ENCODE data around the gene CHL1.
"Not testable (repeated sequence)": the region's sequence is repeated elsewhere in the genome, so short reads cannot be mapped to it uniquely, and the experiment has no call there.

The CHL1 gene

GRCh38 chr3:331881-332280, 135.3 kb downstream of the CHL1 start:
- DNase-seq (ENCODE audit: low read depth, low spot score): no peak

- DNase-seq (ENCODE audit: low read depth, low spot score): no peak
Observed at GRCh38 chr3:332701-333100, 136.1 kb downstream of the CHL1 start.

DNA sequence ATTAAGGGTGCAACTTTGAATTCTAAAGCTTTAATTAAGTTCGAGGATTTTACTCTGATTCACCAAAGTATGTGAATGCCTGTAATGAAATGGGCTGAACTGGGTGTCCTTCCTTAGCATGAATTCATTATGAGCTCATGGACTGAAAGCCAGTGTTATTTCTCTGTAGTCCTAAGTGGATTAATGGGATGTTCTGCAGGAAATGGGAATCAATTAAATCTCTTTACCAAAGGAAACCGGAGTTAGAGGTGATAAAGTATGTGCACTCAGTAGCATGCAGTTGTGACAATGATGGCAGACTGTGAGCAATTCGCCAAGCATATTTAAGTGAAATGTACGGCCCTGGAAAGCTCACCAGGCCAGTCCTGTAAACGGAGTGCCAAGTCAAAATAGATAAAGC, 138.7 kb downstream of the CHL1 start:
- DNase-seq (ENCODE audit: low read depth, low spot score): no peak

GRCh38 chr3:339351-339750, 142.8 kb downstream of the CHL1 start:
- DNase-seq (ENCODE audit: low read depth, low spot score): no peak

DNA sequence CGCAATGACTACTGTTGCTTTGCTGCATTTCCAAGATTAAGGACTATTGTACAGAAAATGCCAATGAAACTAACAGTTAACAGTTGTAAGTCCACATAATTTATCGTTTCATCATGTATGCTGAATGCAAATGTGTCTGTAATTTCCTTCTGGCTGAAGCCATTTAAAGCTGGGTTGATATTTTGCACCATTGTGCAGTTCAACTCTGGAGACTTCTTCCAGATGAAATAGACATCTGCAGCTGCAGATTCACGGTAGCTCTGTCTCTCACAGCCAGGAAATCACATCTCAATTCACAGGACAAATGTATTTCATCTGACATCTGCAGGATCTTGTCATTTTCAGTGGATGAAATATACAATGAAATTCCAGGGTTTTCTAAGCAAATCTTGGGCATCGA, 145.4 kb downstream of the CHL1 start:
- DNase-seq (ENCODE audit: low read depth, low spot score): no peak

GRCh38 chr3:346186-346585, 149.6 kb downstream of the CHL1 start:
- DNase-seq (ENCODE audit: low read depth, low spot score): no peak

DNA sequence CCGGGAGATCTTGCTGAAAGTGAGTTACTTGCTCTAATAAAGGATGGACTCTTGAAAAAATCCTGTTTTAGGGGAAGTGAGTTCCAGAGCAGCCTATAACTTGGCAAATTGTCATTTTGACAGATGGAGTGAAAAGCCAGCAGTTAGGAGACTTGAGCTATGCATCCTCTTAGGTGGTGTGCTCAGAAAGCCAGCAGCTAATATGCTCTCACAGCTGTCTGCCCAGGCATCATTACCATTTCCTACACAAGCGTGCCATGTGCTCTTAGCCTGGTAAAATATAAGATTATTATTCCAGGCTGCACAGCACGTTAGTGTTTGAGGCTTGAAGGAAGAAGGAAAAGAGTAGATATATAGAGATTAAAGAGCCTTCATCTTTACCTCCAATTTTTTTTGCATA, 151.0 kb downstream of the CHL1 start:
- no peak for DNase-seq (ENCODE audit: low read depth, low spot score)

DNA sequence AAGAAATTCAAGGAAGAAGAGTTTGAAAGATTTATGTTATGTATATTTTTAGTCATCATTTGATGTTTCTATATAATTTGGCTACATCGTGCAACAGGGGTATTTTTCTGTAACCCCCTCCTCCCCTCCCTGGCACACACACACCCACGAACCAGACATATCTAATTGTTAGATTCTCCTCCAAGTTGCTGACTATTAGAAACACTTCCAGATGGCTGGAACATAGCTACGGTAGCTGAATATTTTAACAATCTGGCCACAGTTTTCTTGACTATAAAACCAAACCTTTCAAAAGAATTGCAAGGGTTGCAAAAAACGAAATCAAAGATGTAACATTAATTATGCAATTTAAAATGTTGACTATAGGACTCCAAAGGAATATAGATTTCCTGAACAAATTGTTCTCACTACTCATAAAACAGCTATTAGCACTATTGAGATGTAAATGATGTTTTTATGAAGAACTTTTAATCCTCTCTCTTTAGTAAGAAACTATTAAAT, 154.4 kb downstream of the CHL1 start:
- no peak for DNase-seq (ENCODE audit: low read depth, low spot score)

GRCh38 chr3:352599-352998, 156.0 kb downstream of the CHL1 start:
- no peak for DNase-seq (ENCODE audit: low read depth, low spot score)

- DNase-seq (ENCODE audit: low read depth, low spot score): no peak
Observed at GRCh38 chr3:353191-353739, 156.7 kb downstream of the CHL1 start.

GRCh38 chr3:354432-354831, 157.9 kb downstream of the CHL1 start:
- no peak for DNase-seq (ENCODE audit: low read depth, low spot score)

DNA sequence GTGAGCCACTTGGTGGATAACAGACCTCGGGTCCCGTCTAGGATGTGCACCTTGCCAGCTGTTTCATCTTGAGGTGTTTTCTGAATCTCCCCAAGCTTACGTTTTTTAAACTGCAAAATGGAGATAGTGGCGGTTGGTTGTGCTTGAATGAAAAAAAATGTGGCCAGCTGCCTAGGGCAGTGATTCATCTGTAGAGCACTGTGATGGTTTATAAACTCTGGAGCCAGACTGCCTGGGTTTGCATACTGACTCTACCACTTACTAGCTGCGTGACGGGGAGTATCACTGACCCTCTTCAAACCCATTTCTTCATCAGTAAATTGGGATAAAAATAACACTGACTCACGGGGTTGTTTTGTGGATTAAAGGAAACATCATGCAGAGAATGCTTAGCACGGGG, 159.1 kb downstream of the CHL1 start:
- DNase-seq (ENCODE audit: low read depth, low spot score): no peak

DNA sequence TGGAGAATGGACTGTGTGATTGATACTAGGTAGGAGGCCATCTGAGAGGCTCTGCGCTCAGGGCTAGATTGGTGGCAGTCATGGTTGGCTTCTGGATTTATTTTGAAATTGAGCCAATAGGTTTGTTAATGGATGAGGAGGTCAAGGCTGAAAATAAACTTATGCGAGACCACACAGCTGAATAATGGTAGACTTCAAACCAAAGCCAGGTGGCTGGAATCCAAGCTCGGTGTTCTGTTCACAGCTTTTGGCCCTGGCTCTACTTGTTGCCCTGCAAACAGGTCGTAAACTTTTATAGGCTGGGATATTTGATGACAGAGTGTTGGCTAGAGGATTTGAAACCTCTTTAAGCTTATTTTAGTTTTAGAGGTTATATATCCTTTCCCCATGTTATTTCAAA, 160.4 kb downstream of the CHL1 start:
- DNase-seq (ENCODE audit: low read depth, low spot score): no peak

- no peak for DNase-seq (ENCODE audit: low read depth, low spot score)
Observed at GRCh38 chr3:359672-360071, 163.1 kb downstream of the CHL1 start.

GRCh38 chr3:362681-363338, 166.2 kb downstream of the CHL1 start:
- no peak for DNase-seq (ENCODE audit: low read depth, low spot score)

GRCh38 chr3:364287-364686, 167.7 kb downstream of the CHL1 start:
- no peak for DNase-seq (ENCODE audit: low read depth, low spot score)

DNA sequence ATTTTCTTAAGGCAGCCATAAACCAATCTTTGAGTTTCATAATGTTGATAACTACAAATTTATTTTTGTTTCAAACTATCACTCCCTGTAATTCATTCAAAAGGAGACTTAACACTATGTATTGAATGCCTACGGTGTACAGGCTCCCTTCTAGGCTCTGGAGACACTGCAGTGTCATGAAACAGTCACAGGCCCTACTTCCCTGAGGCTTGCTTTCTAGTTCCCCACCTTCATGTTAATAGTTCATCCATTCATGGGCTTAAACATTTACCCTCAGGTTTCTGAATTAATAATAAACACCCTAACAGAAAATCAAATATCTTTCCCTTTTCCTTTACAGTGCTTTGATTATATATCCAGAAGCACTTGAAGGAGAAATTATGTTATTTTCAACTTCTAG, 168.7 kb downstream of the CHL1 start:
- no peak for DNase-seq (ENCODE audit: low read depth, low spot score)

DNA sequence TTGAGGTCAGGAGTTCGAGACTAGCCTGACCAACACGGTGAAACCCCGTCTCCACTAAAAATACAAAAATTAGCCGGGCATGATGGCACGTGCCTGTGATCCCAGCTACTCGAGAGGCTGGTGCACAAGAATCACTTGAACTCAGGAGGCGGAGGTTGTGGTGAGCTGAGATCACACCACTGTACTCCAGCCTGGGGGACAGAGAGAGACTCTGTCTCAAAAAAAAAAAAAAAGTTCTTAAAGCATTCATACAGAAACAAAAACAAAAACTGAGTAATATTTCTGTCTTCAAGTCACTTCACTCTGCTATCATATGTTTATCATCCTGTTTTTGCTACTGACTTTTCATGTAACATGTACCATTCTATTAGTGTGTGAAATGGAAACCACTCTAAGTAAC, 169.7 kb downstream of the CHL1 start:
- DNase-seq (ENCODE audit: low read depth, low spot score): not testable (repeated sequence)

DNA sequence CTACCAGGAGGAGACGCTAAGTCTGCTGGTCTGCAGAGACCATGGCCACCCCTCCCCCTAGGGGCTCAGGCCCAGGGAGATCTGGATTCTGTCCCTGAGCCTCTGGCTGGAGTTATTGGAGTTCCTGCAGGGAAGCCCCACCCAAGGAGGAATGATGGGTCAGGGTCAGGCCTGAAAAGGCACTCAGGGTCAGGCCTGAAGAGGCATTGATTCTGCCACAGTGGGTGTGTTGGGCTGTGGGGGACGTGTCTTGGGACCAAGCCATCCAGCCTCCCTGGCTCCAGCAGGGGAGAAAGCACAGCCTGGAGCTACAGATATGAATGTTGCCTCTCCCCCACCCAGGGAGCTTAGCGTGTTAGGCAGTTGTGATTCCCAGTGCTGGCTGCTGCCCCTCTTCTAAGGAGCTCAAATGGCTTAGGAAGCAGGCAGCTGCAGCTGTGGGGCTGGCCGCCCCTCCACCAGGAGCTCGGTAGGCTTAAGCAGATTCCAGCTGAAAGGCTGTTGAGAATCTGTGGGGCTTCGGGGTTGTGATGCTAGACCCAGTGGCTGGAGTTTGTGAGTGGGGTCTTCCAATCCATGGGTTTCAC, 176.7 kb downstream of the CHL1 start:
- no peak for DNase-seq (ENCODE audit: low read depth, low spot score)

DNA sequence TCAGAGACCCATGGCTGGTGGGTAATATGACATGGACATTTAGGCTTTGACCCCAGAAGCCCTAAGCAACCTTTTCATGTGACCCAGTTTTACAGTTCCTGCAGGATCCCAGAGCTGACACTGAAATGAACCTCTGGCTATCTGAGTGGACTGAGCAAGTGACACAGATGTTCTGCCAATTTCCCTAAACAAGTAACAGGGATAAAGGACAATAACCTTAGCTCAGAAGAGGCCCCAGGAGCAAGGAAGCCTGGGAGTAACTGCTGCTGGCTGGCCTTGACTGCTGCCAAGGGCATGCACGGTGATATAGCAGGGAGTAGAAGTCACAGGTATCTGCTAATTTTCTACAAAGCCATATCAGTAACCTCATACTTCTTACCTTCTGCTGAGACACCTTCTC, 177.9 kb downstream of the CHL1 start:
- no peak for DNase-seq (ENCODE audit: low read depth, low spot score)

GRCh38 chr3:377158-377561, 180.6 kb downstream of the CHL1 start:
- DNase-seq (ENCODE audit: low read depth, low spot score): no peak

GRCh38 chr3:380801-381200, 184.2 kb downstream of the CHL1 start:
- no peak for DNase-seq (ENCODE audit: low read depth, low spot score)

GRCh38 chr3:385151-385550, 188.6 kb downstream of the CHL1 start:
- DNase-seq (ENCODE audit: low read depth, low spot score): no peak

Measured in activated naive CD8-positive, alpha-beta T cell treated with anti-CD3 and anti-CD28 coated beads, Interleukin-2, amount 50 U/mL, for 16 hours (primary cell).